AG09319 (cell line): ENCODE measurements around the gene BIRC3.

Experiments used
- DNase-seq: peaks from one replicate; pipeline ENCODE4 v3.0.0-alpha.2; 2010; ENCODE audit warnings: low read depth; ENCODE audit errors: extremely low read depth
- TF ChIP-seq, protein P1 (sequence below): IDR thresholded peaks from 2 replicates; pipeline ENCODE4 v1.5.1; 2011; ENCODE audit warnings: low read depth, mild to moderate bottlenecking, inconsistent platforms, low read length, moderate library complexity

BIRC3 gene

DNA sequence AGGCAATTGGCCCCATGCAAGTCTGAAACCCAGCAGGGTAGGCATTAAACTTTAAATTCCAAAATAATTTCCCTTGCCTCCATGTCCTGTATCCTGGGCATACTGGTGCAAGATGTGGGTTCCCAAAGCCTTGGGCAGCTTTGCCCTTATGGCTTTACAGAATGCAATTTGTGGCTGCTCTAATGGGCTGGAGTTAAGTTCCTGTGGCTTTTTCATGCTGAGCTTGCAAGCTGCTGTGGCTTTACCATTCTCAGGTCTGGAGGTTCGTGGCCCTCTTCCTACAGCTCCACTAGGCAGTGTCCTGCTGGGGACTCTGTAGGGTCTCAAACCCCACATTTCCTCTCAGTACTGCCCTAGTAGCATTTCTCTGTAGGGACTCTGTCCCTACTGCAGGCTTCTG is 15.0 kb upstream of the BIRC3 start:
- TF ChIP-seq, protein P1, sequence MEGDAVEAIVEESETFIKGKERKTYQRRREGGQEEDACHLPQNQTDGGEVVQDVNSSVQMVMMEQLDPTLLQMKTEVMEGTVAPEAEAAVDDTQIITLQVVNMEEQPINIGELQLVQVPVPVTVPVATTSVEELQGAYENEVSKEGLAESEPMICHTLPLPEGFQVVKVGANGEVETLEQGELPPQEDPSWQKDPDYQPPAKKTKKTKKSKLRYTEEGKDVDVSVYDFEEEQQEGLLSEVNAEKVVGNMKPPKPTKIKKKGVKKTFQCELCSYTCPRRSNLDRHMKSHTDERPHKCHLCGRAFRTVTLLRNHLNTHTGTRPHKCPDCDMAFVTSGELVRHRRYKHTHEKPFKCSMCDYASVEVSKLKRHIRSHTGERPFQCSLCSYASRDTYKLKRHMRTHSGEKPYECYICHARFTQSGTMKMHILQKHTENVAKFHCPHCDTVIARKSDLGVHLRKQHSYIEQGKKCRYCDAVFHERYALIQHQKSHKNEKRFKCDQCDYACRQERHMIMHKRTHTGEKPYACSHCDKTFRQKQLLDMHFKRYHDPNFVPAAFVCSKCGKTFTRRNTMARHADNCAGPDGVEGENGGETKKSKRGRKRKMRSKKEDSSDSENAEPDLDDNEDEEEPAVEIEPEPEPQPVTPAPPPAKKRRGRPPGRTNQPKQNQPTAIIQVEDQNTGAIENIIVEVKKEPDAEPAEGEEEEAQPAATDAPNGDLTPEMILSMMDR, result no peak
- no peak for DNase-seq

DNA sequence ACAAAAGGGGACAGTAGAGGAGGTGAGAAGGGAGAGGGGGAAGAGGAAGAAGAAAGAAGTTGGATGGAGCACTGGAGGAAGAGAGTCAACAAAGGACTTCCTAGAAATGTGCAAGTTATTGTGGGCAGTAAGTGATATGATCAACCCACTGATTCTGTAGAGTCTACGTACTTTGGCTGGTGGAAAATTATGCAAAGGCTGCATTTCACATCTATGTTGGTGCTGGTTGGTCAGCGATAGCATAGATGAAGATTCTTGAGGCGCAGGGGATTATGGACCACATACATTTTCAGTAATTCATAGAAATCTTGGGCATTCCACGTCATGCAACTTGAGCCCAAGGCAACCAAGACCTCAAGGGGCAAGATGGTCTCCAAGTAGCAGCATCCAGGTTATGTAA is 12.6 kb upstream of the BIRC3 start:
- TF ChIP-seq, protein P1, result no peak
- DNase-seq, result no peak

DNA sequence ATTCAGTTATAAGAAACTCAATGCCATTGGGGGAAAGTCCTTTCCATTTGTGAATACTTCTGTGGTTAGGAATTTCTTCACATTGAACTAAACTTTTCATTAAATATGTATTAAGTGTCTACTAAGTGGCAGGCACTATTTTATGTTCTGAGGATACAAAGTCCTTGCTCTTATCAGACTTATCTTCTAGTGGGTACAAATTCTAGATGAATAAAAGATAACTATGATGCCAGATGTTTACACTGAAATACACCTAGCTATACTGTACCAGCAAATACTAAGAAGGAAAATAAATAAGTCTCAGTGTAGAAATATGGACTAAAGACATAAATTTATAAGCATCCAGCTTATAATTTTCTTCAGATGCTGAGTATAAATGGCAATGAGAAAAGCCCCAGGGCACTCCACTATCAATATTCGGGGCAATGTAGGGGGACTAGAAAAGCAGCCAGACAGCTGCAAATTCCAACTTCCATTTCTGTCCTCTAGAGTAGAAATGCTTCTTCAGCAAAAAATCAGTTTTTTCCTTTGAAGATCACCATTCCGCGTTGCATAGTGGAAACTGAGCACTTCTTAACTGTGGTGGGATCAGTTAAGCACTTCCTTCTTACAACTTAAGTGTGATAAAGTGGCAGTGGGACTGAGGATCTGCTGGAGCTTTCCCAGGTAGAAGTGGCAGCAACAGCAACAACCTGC is 11.8 kb upstream of the BIRC3 start:
- DNase-seq, result no peak
- TF ChIP-seq, protein P1, result no peak

DNA sequence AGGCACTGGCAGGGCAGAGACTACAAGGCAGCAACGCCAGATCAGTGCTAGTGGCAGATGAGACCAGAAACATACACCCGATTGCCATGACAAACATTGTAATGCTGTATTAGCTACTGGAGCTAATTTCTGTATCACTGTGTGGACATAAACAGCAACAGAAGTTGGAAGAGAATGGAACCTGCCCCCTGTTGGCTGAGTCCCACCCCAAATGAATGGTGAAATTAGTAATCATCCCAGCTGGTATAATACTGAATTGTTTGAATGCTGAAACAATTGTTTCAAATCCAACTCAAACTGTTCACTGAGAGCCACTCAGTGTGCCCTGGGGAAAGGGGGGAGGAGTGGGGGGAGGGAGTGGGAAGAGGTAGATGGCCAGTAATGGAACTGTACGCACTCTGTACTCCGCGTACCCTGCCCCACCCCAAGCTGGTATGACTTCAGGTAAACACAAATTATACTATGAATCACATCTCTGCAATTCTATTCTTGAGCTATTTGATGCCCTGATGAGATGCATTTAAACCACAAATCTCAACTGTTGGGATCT is 11.2 kb upstream of the BIRC3 start:
- DNase-seq, result no peak
- TF ChIP-seq, protein P1, result peak; percentile 3; the same call in 1 of the 2 replicates

DNA sequence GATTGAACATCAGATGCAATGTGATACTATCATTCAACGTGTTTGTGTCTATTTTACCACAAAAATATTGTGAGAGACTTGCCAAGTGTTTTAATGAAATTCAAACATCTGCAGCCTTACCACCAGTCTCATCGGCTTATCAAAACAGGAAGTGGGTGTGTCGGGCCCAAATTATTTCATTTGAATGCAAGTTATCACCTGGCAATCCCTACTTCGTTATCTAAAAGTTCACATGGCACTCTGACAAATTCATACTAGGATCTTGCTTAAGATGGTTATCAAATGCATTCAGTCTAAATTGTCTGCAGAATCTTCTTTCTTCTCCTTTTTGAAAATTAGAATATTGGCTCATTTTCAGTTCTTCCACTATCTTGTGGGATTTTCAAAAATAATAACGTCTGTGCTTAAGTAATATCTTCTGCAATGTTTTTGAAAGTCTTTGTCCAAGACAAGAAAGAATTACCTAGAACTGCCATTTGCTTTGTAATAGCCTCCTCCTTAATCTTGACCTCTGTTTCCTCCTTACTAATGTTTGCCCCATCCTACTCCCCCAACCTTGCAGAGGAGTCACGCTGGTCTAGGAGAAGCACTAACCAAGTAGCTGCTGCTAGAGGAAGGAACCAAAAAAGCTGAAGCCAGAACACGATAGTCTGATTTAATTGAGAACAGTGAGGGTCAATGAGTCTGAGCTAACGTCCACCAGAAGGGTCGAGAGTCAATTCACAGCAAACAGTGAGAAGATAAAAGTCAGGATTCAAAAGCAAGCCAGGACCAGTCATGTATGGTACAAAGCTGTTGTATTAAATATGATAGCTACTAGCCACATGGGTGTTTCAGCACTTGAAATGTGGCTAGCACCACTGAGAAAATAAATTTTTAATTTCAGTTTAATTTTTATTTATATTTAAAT is 10.2 kb upstream of the BIRC3 start:
- DNase-seq, result no peak
- TF ChIP-seq, protein P1, result no peak

DNA sequence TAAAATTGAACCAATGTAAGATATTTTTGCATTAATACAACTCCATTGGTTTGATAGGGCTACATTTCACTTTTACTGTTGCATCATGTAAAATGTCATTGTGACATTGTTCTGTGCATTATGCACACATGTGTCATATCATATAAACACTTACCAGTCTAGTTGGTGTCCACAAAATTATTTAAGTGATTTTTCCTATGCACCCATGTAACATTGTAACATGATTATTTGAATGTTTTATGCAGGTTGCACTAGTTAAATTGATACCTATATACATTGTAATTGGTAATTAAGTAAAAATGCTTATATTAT is 9.6 kb upstream of the BIRC3 start:
- TF ChIP-seq, protein P1, result no peak
- DNase-seq, result no peak
